Omental fat pad (tissue), 4 donors: ENCODE measurements around the gene TTYH2. TPM values are rescaled to one million over a fixed set of nuclear protein-coding genes. Genes with fewer than 3 reads are reported as not detected.
"Not testable (repeated sequence)": the region's sequence is repeated elsewhere in the genome, so short reads cannot be mapped to it uniquely, and the experiment has no call there.

ENCODE experiments used
- ATAC-seq: fragments of 150-250 bp; one replicate; pipeline ENCODE4 v1.9.1; 2016; ENCODE audit warnings: mild to moderate bottlenecking, moderate library complexity; ENCODE audit not compliant: low FRiP score
- DNase-seq: peaks from one replicate; pipeline ENCODE4 v3.0.0-alpha.2; 2019; ENCODE audit warnings: low spot score
- CTCF ChIP-seq, 3 donors: fragments of 450-650 bp; IDR thresholded peaks; one replicate each; pipeline ENCODE4 v1.5.1; 2016 to 2017; ENCODE audit warnings: antibody characterized with exemption in 3 of 3, mild to moderate bottlenecking in 3 of 3, moderate library complexity in 2 of 3
- total RNA-seq, 4 donors: library from RNA; depleted of rRNA; stranded (reverse); fragments of >200 nt; gene quantifications; one replicate each; pipeline ENCODE4 v1.1.0, GENCODE V29; 2016

The TTYH2 gene
- total RNA-seq, 4 donors from 2014 or later, result 5.9 to 9.0 (median 7.9) TPM

DNA sequence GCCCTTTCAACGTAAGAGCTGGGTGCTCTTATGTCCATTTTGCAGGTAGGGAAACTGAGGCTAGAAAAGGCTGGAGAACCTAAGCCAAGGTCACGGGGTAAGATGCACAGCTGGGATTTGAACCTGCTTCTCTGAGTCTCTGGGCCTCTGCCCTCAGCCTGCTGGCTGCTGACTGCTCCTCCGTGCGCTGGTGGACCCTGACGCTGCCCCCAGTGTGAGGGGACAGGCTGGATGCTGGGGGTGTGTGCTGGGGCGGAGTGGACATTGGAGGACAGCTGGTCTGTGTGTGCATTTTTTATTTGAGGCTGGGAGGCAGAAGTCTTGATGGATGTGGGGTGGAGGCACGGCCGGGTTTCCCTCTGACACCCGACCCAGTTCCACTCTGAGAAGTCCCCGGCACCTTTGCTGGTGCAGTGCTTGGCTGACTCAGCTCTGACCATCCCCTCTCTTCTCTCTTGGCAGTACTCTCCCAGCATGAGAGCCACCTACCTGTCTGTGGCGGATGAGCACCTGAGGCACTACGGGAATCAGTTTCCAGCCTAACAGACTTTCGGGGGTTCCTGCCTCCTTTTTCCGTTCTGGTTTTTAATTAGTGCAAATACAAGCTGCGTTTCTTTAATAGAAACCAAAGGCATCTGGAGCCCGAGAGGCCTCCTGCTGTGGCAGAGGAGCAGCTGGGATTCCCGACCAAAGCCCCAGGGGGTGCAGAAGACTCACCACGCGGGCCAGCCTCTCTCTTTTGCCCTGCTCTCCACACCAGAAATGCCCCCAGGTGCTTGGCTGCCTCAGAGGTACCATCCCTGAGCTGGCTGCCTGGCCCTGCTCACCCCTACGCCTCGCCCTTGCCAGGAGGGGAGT is 46.5 kb downstream of the TTYH2 start:
- no peak for ATAC-seq
- DNase-seq, result no peak
- no peak for TF ChIP-seq CTCF (IDR thresholded peaks at IDR 0.05)

DNA sequence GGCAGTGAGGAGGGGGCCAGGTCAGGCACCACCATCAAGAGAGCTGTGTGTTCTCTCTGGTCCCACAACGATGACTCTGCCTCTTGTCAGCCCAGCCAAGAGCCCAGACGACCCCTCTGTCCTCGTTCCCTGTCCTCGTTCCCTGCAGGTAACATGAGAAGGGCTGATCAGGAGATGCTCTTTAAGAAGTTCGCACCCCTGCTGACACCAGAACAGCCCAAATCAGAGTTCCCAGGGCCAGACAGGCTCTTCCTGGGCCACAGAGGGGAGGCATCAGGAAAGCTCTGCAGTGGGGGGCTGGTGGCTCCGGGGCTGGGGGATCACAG is 47.1 kb downstream of the TTYH2 start:
- ATAC-seq (no peak), DNase-seq (no peak)
- no peak for TF ChIP-seq CTCF (IDR thresholded peaks at IDR 0.05)

GRCh38 chr17:74262601-74263000 is 49.2 kb downstream of the TTYH2 start:
- no peak for DNase-seq
- ATAC-seq, result no peak
- no peak for TF ChIP-seq CTCF (IDR thresholded peaks at IDR 0.05)

DNA sequence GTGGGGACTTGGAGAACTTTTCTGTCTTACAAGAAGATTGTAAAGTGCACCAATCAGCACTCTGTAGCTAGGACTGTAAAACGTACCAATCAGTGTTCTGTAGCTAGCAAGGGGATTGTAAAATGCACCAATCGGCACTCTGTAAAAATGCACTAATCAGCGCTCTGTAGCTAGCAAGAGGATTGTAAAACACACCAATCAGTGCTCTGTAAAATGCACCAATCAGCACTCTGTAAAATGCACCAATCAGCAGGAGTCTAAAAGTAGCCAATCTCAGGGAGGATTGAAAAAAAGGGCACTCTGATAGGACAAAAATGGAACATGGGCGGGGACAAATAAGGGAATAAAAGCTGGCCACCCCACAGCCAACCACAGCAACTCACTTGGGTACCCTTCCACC is 53.7 kb downstream of the TTYH2 start:
- not testable (repeated sequence) for DNase-seq, ATAC-seq

GRCh38 chr17:74267579-74267978 is 54.2 kb downstream of the TTYH2 start:
- TF ChIP-seq CTCF (IDR thresholded peaks at IDR 0.05), result no peak
- DNase-seq (no peak), ATAC-seq (no peak)

DNA sequence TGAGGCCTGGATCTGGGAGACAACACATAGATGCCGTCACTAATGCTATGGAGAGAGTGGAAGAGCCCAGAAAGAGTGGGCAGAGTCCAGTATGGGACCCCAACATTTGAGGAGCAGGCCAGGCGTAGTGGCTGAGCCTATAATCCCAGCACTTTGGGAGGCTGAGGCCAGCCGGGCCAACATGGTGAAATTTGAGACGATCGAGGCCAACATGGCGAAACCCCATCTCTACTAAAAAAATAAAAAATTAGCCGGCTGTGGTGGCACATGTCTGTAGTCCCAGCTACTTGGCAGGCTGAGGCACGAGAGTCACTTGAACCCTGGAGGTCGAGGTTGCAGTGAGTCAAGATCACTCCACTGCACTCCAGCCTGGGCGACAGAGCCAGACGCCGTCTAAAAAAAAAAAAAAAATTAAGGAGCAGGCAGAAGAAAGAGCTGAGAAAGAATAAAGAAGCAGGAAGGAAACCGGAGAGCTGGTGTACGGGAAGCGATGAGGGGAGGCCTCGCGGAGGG is 54.7 kb downstream of the TTYH2 start:
- no peak for TF ChIP-seq CTCF (IDR thresholded peaks at IDR 0.05)
- DNase-seq (no peak), ATAC-seq (peak; percentile 6)

GRCh38 chr17:74268558-74268957 is 55.2 kb downstream of the TTYH2 start:
- ATAC-seq, result peak; percentile 60
- no peak for DNase-seq
- TF ChIP-seq CTCF (IDR thresholded peaks at IDR 0.05), result no peak
